Measurements from ENCODE around the gene SRPK2.

The SRPK2 gene

GRCh38 chr7:105396566-105396965, 7.8 kb upstream of the SRPK2 start:
- DNase-seq (ENCODE audit: low read depth): no peak
- TF ChIP-seq CTCF (conservative IDR thresholded peaks at IDR 0.05; ENCODE audit: control insufficient read depth, insufficient read depth, low read depth, low read length): no peak
- H3K4me3 ChIP-seq (ENCODE audit: control insufficient read depth, low read depth, low read length): no peak overlapping the region

GRCh38 chr7:105391429-105391828, 2.7 kb upstream of the SRPK2 start:
- no peak for TF ChIP-seq CTCF (conservative IDR thresholded peaks at IDR 0.05; ENCODE audit: control insufficient read depth, insufficient read depth, low read depth, low read length)
- no peak overlapping the region for H3K4me3 ChIP-seq (ENCODE audit: control insufficient read depth, low read depth, low read length)
- DNase-seq (ENCODE audit: low read depth): no peak

- DNase-seq (ENCODE audit: low read depth): no peak
- TF ChIP-seq CTCF (conservative IDR thresholded peaks at IDR 0.05; ENCODE audit: control insufficient read depth, insufficient read depth, low read depth, low read length): no peak
Observed at GRCh38 chr7:105389889-105390288, 1.2 kb upstream of the SRPK2 start.

GRCh38 chr7:105389088-105389650, 448 bp upstream of the SRPK2 start:
- H3K4me3 ChIP-seq (ENCODE audit: control insufficient read depth, low read depth, low read length): peak overlapping the region; percentile 38
- DNase-seq (ENCODE audit: low read depth): peak; percentile 49
- no peak for TF ChIP-seq CTCF (conservative IDR thresholded peaks at IDR 0.05; ENCODE audit: control insufficient read depth, insufficient read depth, low read depth, low read length)

More at GRCh38 chr7:105389889-105390288, 1.2 kb upstream of the SRPK2 start:
- no peak overlapping the region for H3K4me3 ChIP-seq (ENCODE audit: control insufficient read depth, low read depth, low read length)

GRCh38 chr7:105387508-105388355, 989 bp downstream of the SRPK2 start:
- TF ChIP-seq CTCF (conservative IDR thresholded peaks at IDR 0.05; ENCODE audit: control insufficient read depth, insufficient read depth, low read depth, low read length): no peak
- H3K4me3 ChIP-seq (ENCODE audit: control insufficient read depth, low read depth, low read length): peak overlapping the region; percentile 66
- DNase-seq (ENCODE audit: low read depth): peak; percentile 42

GRCh38 chr7:105377903-105378302, 10.8 kb downstream of the SRPK2 start:
- DNase-seq (ENCODE audit: low read depth): no peak
- no peak for TF ChIP-seq CTCF (conservative IDR thresholded peaks at IDR 0.05; ENCODE audit: control insufficient read depth, insufficient read depth, low read depth, low read length)
- H3K4me3 ChIP-seq (ENCODE audit: control insufficient read depth, low read depth, low read length): no peak overlapping the region
